ENCODE data around the gene ACTL10. TPM values are rescaled to one million over a fixed set of nuclear protein-coding genes. Genes with fewer than 3 reads are reported as not detected.

The ACTL10 gene
- total and polyA plus RNA-seq, 2 of the 4 experiments (the other 2 are of a cell fraction): 0.18 to 0.43 TPM

DNA sequence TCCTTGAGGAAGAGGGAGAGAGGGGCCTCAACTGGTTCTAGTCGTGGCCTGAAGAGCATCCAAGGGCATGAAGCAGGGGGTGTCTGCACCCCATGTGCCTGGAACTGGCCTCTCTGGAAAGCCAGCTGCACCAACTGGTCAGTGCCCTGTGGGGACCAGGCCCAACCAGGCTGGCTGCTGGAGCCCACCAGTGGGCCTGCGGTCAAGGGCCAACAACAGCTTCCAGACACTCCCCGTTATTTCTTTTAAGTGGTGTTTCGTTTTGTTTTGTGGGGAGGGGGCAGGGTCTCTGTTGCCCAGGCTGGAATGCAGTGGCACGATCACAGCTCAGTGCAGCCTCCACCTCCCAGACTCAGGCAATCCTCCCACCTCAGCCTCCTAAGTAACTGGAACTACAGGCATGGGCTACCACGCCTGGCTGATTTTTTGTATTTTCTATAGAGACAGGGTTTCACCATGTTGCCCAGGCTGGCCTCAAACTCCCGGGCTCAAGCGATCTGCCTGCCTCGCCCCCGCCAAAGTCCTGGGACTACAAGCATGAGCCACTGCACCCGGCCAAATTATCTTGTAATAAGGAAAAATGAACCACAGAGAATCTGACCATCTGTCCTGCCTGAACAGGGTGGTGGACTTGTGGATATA, 16.5 kb upstream of the ACTL10 start:
- peaks cover 14% of the 10 kb centered on the region; the same call in 1 of the 2 replicates for H3K9me1 ChIP-seq (ENCODE audit: insufficient read depth, low read length)
- H3K79me1 ChIP-seq (ENCODE audit: low read depth in 1 of 2, low read length in 2 of 2): no peaks in the 10 kb centered on the region
- no peak overlapping the region for H4K91ac ChIP-seq (ENCODE audit: insufficient read depth, low read depth, low read length)
- no peak overlapping the region for H2BK5ac ChIP-seq (ENCODE audit: low read depth, low read length, poor library complexity, severe bottlenecking)
- ATAC-seq (ENCODE audit: low read depth): no peak
- dilution Hi-C loops (cut with HindIII; ENCODE audit: low sequenced_read_pairs, unreplicated experiment): no loop called here
- no peak overlapping the region for H3K4me3 ChIP-seq (ENCODE audit: insufficient read depth, low read depth, low read length)
- H2AK5ac ChIP-seq (ENCODE audit: low read depth, low read length): no peak overlapping the region
- H3K4ac ChIP-seq (ENCODE audit: low read depth, low read length): no peak overlapping the region
- H4K5ac ChIP-seq (ENCODE audit: low read depth, low read length): no peak overlapping the region
- POLR2A ChIA-PET (ENCODE audit: unreplicated experiment): no interaction called here
- H3K56ac ChIP-seq (ENCODE audit: extremely low read depth, insufficient read depth, low read length): no peak overlapping the region
- 93% methylated on average over 3 of the region's 11 CpGs; no CpG with 5 or more reads in 1 of the 2 experiments for WGBS, 2 experiments (ENCODE audit: extremely low coverage in 2 of 2, insufficient read length in 1 of 2)
- peaks cover 9% of the 10 kb centered on the region; the same call in 1 of the 2 replicates for H4K20me1 ChIP-seq (ENCODE audit: insufficient read depth, low read length)
- H3K14ac ChIP-seq (replicated peaks; ENCODE audit: low read depth, low read length): no peak overlapping the region
- H3K27me3 ChIP-seq (ENCODE audit: control insufficient read depth, insufficient read depth, low read length): no peaks in the 10 kb centered on the region
- no peak overlapping the region for H2AK9ac ChIP-seq (replicated peaks; ENCODE audit: low read depth, low read length, poor library complexity)
- TF ChIP-seq RAD21 (IDR thresholded peaks at IDR 0.05; ENCODE audit: low read length): no peak
- TF ChIP-seq, protein P1, sequence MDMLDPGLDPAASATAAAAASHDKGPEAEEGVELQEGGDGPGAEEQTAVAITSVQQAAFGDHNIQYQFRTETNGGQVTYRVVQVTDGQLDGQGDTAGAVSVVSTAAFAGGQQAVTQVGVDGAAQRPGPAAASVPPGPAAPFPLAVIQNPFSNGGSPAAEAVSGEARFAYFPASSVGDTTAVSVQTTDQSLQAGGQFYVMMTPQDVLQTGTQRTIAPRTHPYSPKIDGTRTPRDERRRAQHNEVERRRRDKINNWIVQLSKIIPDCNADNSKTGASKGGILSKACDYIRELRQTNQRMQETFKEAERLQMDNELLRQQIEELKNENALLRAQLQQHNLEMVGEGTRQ (IDR thresholded peaks at IDR 0.05; ENCODE audit: low read depth, low read length): no peak
- no peak for TF ChIP-seq SMC3 (IDR thresholded peaks at IDR 0.05; ENCODE audit: low read depth, low read length)
- no peak for TF ChIP-seq ELK1 (IDR thresholded peaks at IDR 0.05; ENCODE audit: borderline replicate concordance, low read depth, low read length)
- TF ChIP-seq CTCF (conservative IDR thresholded peaks at IDR 0.05; ENCODE audit: low read depth, low read length): no peak
- TF ChIP-seq CHD1 (IDR thresholded peaks at IDR 0.05; ENCODE audit: low read depth, low read length): no peak
- TF ChIP-seq MXI1 (IDR thresholded peaks at IDR 0.05; ENCODE audit: borderline replicate concordance, low read depth, low read length): no peak
- TF ChIP-seq FOS (IDR thresholded peaks at IDR 0.05; ENCODE audit: low read depth, low read length): no peak
- no peak for TF ChIP-seq RFX5 (IDR thresholded peaks at IDR 0.05; ENCODE audit: low read depth, low read length)
- TF ChIP-seq CEBPB (IDR thresholded peaks at IDR 0.05; ENCODE audit: low read depth, low read length): no peak
- TF ChIP-seq MAFK (IDR thresholded peaks at IDR 0.05; ENCODE audit: low read depth, low read length): no peak
- TF ChIP-seq POLR2A (IDR thresholded peaks at IDR 0.05; ENCODE audit: low read depth, low read length): no peak
- TF ChIP-seq BHLHE40 (IDR thresholded peaks at IDR 0.05; ENCODE audit: low read depth, low read length): no peak
- no peak for TF ChIP-seq NFE2L2 (IDR thresholded peaks at IDR 0.05; ENCODE audit: low read depth, low read length)
- TF ChIP-seq MAZ (IDR thresholded peaks at IDR 0.05; ENCODE audit: borderline replicate concordance, low read depth, low read length): no peak
- TF ChIP-seq RCOR1 (IDR thresholded peaks at IDR 0.05; ENCODE audit: insufficient replicate concordance, low read length): no peak
- no peak overlapping the region for H3K4me2 ChIP-seq (ENCODE audit: low read depth, low read length)
- in situ Hi-C loops (cut with MboI; ENCODE audit: low sequenced_read_pairs): loop anchor here (5.0 kb wide), 1 partner anchor 198 kb away; no protein-coding TSS in a partner anchor
- no peak for DNase-seq
- H2AFZ ChIP-seq (replicated peaks; ENCODE audit: low read length, poor library complexity): no peak overlapping the region
- no peak overlapping the region for H2BK15ac ChIP-seq (ENCODE audit: low read depth, low read length)
- no peak overlapping the region for H4K8ac ChIP-seq (ENCODE audit: low read depth in 2 of 2, low read length in 2 of 2)
- H3K36me3 ChIP-seq (ENCODE audit: control insufficient read depth, insufficient read depth, low read length): peaks cover 9% of the 10 kb centered on the region
- H3K9me3 ChIP-seq (ENCODE audit: control insufficient read depth, insufficient read depth, low read length): no peaks in the 10 kb centered on the region
- H2BK20ac ChIP-seq (ENCODE audit: low read depth, low read length): no peak overlapping the region
- no peak overlapping the region for H3K18ac ChIP-seq (ENCODE audit: low read depth, low read length)
- CTCF ChIA-PET: no interaction called here
- H3K27ac ChIP-seq (ENCODE audit: insufficient read depth, low read length): no peak overlapping the region
- H3K4me1 ChIP-seq (ENCODE audit: control insufficient read depth, insufficient read depth, low read length): peaks cover 3% of the 10 kb centered on the region; the same call in 1 of the 2 replicates
- no TSS peak for BruUV-seq (replicated peaks)
- H3K9ac ChIP-seq (ENCODE audit: low read depth, low read length): no peak overlapping the region
- no peak overlapping the region for H3K23ac ChIP-seq (ENCODE audit: low read depth, low read length)
- intact Hi-C loops (cut with micrococcal nuclease): no loop called here
- H2BK120ac ChIP-seq (ENCODE audit: low read depth, low read length): no peak overlapping the region
